GM23338 (cell line): ENCODE results near the gene FBXL17. TPM values are rescaled to one million over a fixed set of nuclear protein-coding genes. Genes with fewer than 3 reads are reported as not detected.

Source experiments
- ATAC-seq: fragments of 200-7000 bp; cut with Tn5 transposase; 3 replicates; pipeline ENCODE4 v1.9.1; 2020
- DNase-seq: peaks from one replicate; pipeline ENCODE4 v3.0.0-alpha.2; 2015; ENCODE audit warnings: low spot score
- H2AFZ ChIP-seq: fragments of 200-600 bp; sonication (generic); 2 replicates; pipeline ENCODE4 v1.8.0; 2016; ENCODE audit warnings: antibody characterized with exemption, mild to moderate bottlenecking, moderate library complexity
- H3F3A ChIP-seq: fragments of 200-600 bp; sonication (generic); replicated peaks from 2 replicates; pipeline ENCODE4 v1.8.0; 2017; ENCODE audit warnings: antibody characterized with exemption, mixed run types, low read depth
- H3K27ac ChIP-seq: fragments of 200-600 bp; sonication (generic); 2 replicates; pipeline ENCODE4 v1.6.1; 2016; ENCODE audit warnings: low read depth
- H3K27me3 ChIP-seq: fragments of 200-600 bp; sonication (generic); 2 replicates; pipeline ENCODE4 v1.8.0; 2016; ENCODE audit warnings: mild to moderate bottlenecking, mixed run types, moderate library complexity; ENCODE audit not compliant: insufficient read depth
- H3K36me3 ChIP-seq: fragments of 200-600 bp; sonication (generic); 2 replicates; pipeline ENCODE4 v1.8.0; 2016; ENCODE audit warnings: mild to moderate bottlenecking; ENCODE audit not compliant: insufficient read depth
- H3K4me1 ChIP-seq: fragments of 200-600 bp; sonication (generic); 2 replicates; pipeline ENCODE4 v1.8.0; 2016; ENCODE audit warnings: mild to moderate bottlenecking, moderate library complexity; ENCODE audit not compliant: insufficient read depth
- H3K4me2 ChIP-seq: fragments of 200-600 bp; sonication (generic); 2 replicates; pipeline ENCODE4 v1.7.1; 2017; ENCODE audit warnings: mixed run types
- H3K4me3 ChIP-seq: fragments of 200-600 bp; sonication (generic); 2 replicates; pipeline ENCODE4 v1.6.1; 2016; ENCODE audit warnings: mixed run types
- H3K79me2 ChIP-seq: fragments of 200-600 bp; sonication (generic); replicated peaks from 2 replicates; pipeline ENCODE4 v1.8.0; 2017; ENCODE audit warnings: mild to moderate bottlenecking; ENCODE audit not compliant: insufficient read depth
- H3K9me2 ChIP-seq: fragments of 200-600 bp; sonication (generic); 2 replicates; pipeline ENCODE4 v1.8.0; 2017; ENCODE audit not compliant: insufficient read depth
- H4K20me1 ChIP-seq: fragments of 200-600 bp; sonication (generic); replicated peaks from 2 replicates; pipeline ENCODE4 v1.8.0; 2017; ENCODE audit warnings: mild to moderate bottlenecking; ENCODE audit not compliant: insufficient read depth
- H3K27ac Mint-ChIP-seq: 2 replicates; pipeline ENCODE4 v1.8.0; 2020; ENCODE audit warnings: inconsistent platforms, mild to moderate bottlenecking, moderate library complexity, mixed read lengths
- H3K27me3 Mint-ChIP-seq: 3 replicates; pipeline ENCODE4 v1.8.0; 2022; ENCODE audit warnings: low read depth, mild to moderate bottlenecking, moderate library complexity, mixed read lengths, inconsistent platforms; ENCODE audit not compliant: insufficient read depth, poor library complexity
- H3K36me3 Mint-ChIP-seq: 3 replicates; pipeline ENCODE4 v1.8.0; 2021; ENCODE audit warnings: low read depth, mild to moderate bottlenecking, inconsistent platforms, moderate library complexity, mixed read lengths
- H3K4me1 Mint-ChIP-seq: 3 replicates; pipeline ENCODE4 v1.8.0; 2020; ENCODE audit warnings: mild to moderate bottlenecking, inconsistent platforms, mixed read lengths
- H3K4me3 Mint-ChIP-seq: 3 replicates; pipeline ENCODE4 v1.8.0; 2021; ENCODE audit warnings: moderate library complexity, mild to moderate bottlenecking, inconsistent platforms, mixed read lengths
- H3K9me3 Mint-ChIP-seq: 3 replicates; pipeline ENCODE4 v1.8.0; 2020; ENCODE audit warnings: moderate library complexity, mild to moderate bottlenecking, inconsistent platforms, mixed read lengths
- CREB1 ChIP-seq: fragments of 250-450 bp; sonication (Bioruptor Pico); IDR thresholded peaks from 2 replicates; pipeline ENCODE4 v1.5.0; 2020; ENCODE audit warnings: low read depth, mild to moderate bottlenecking, moderate library complexity
- EZH2 ChIP-seq: fragments of 200-600 bp; sonication (generic); IDR thresholded peaks from one replicate; pipeline ENCODE4 v1.8.0; 2017; ENCODE audit warnings: antibody characterized with exemption, mild to moderate bottlenecking, low read depth; ENCODE audit not compliant: unreplicated experiment
- EZH2phosphoT487 ChIP-seq: fragments of 200-600 bp; sonication (generic); IDR thresholded peaks from one replicate; pipeline ENCODE4 v1.8.1; 2018; ENCODE audit warnings: antibody characterized with exemption; ENCODE audit not compliant: unreplicated experiment
- JUNB ChIP-seq: IDR thresholded peaks from one replicate; pipeline ENCODE4 v1.6.1; 2016; ENCODE audit warnings: antibody characterized with exemption; ENCODE audit not compliant: unreplicated experiment
- NANOG ChIP-seq: IDR thresholded peaks from 2 replicates; pipeline ENCODE4 v1.6.1; 2016; ENCODE audit warnings: antibody characterized with exemption, borderline replicate concordance
- POLR2AphosphoS5 ChIP-seq: IDR thresholded peaks from 2 replicates; pipeline ENCODE4 v1.6.1; 2016; ENCODE audit warnings: antibody characterized with exemption, low read depth
- STAT1 ChIP-seq: IDR thresholded peaks from one replicate; pipeline ENCODE4 v1.6.1; 2016; ENCODE audit warnings: antibody characterized with exemption; ENCODE audit not compliant: unreplicated experiment
- ZNF114 ChIP-seq: fragments of 250-450 bp; sonication (Bioruptor Pico); IDR thresholded peaks from 2 replicates; pipeline ENCODE4 v1.5.0; 2020; ENCODE audit warnings: mild to moderate bottlenecking, moderate library complexity
- polyA plus RNA-seq: library from polyadenylated mRNA; unstranded; fragments of >200 nt; fragmentation: Nextera tagmentation; extraction: Ambion mirVana; gene quantifications from 2 replicates; pipeline ENCODE4 v1.2.1, GENCODE V29; 2016
- total RNA-seq: library from RNA; depleted of rRNA; stranded (reverse); fragments of >200 nt; shearing (Covaris generic); gene quantifications from 2 replicates; pipeline ENCODE4 v1.2.3, GENCODE V29; 2014
- TF ChIP-seq, protein P1 (sequence below), 2 experiments: fragments of 200-600 bp in 1 of 2; sonication (generic) in 1 of 2; conservative IDR thresholded peaks; 2 replicates each; pipeline versions ENCODE4 v1.5.1 to v1.6.1; 2016 to 2017; ENCODE audit warnings: antibody characterized with exemption in 2 of 2, low read depth in 2 of 2, mild to moderate bottlenecking in 2 of 2, moderate library complexity in 1 of 2
- TF ChIP-seq, protein P2 (sequence below): IDR thresholded peaks from 2 replicates; pipeline ENCODE4 v1.6.1; 2016; ENCODE audit warnings: antibody characterized with exemption
- TF ChIP-seq, protein P3 (sequence below): IDR thresholded peaks from one replicate; pipeline ENCODE4 v1.6.1; 2018; ENCODE audit warnings: antibody characterized with exemption; ENCODE audit not compliant: unreplicated experiment
- TF ChIP-seq, protein P4 (sequence below): fragments of 250-450 bp; sonication (Bioruptor Pico); IDR thresholded peaks from 2 replicates; pipeline ENCODE4 v1.5.0; 2020; ENCODE audit warnings: mild to moderate bottlenecking, moderate library complexity

FBXL17 gene
- total and polyA plus RNA-seq, 2 experiments from 2014 or later, result 2.0 to 2.7 TPM

DNA sequence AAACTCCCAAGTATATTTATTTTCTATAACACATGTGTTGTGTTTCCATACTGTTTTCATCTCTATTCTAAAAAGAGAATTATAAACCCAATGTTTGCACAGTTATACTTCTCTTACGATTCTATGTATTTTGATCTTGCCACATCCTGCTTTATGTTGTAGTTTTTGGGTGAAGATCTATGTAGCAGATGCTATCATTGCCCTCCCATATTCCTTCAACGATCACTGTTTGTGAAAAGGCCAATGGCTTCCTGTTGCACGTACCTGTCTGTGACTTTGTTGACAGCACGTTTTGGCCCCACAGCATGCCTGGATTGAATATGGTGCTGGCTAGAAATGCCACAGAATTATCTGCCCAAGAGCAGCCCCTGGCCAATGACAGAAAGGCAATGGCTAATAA, 456.7 kb downstream of the FBXL17 start (continued):
- TF ChIP-seq, protein P1, sequence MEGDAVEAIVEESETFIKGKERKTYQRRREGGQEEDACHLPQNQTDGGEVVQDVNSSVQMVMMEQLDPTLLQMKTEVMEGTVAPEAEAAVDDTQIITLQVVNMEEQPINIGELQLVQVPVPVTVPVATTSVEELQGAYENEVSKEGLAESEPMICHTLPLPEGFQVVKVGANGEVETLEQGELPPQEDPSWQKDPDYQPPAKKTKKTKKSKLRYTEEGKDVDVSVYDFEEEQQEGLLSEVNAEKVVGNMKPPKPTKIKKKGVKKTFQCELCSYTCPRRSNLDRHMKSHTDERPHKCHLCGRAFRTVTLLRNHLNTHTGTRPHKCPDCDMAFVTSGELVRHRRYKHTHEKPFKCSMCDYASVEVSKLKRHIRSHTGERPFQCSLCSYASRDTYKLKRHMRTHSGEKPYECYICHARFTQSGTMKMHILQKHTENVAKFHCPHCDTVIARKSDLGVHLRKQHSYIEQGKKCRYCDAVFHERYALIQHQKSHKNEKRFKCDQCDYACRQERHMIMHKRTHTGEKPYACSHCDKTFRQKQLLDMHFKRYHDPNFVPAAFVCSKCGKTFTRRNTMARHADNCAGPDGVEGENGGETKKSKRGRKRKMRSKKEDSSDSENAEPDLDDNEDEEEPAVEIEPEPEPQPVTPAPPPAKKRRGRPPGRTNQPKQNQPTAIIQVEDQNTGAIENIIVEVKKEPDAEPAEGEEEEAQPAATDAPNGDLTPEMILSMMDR (conservative IDR thresholded peaks at IDR 0.05; ENCODE audit: low read depth in 2 of 2), result no peak
- no peak for TF ChIP-seq STAT1
- no peak for TF ChIP-seq CREB1 (CRISPR knock-in tag)
- TF ChIP-seq, protein P2, sequence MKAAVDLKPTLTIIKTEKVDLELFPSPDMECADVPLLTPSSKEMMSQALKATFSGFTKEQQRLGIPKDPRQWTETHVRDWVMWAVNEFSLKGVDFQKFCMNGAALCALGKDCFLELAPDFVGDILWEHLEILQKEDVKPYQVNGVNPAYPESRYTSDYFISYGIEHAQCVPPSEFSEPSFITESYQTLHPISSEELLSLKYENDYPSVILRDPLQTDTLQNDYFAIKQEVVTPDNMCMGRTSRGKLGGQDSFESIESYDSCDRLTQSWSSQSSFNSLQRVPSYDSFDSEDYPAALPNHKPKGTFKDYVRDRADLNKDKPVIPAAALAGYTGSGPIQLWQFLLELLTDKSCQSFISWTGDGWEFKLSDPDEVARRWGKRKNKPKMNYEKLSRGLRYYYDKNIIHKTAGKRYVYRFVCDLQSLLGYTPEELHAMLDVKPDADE, result no peak

DNA sequence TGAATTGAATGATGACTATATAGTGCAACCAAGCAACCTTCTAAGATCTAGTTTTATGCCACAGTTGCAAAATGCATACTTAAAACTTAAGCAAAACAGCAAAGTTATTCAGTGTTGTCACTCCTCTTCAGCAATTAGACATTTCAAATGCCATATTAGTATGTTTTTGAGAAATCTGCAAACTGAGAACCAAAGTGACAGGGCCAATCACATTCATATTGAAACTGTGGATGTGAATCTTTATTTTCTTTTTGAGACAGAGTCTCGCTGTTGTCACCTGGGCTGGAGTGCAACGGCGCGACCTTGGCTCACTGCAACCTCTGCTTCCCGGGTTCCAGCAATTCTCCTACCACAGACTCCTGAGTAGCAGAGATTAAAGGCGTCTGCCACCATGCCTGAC, 461.9 kb downstream of the FBXL17 start:
- Histone ChIP-seq H3K79me2 (no peaks in the 10 kb centered on the region), H3K36me3 (no peaks in the 10 kb centered on the region), H3K27me3 (no peaks in the 10 kb centered on the region), H3K4me2 (no peak overlapping the region), H3K27ac (no peak overlapping the region), H3K4me3 (no peak overlapping the region), H3K9me2 (no peaks in the 10 kb centered on the region), H3F3A (no peaks in the 10 kb centered on the region), H3K4me1 (no peaks in the 10 kb centered on the region), H4K20me1 (no peaks in the 10 kb centered on the region), H2AFZ (no peak overlapping the region)
- peaks cover 7% of the 10 kb centered on the region; the same call in 2 of the 3 replicates for H3K4me1 Mint-ChIP-seq
- no peak overlapping the region for H3K27ac Mint-ChIP-seq
- no peak overlapping the region for H3K4me3 Mint-ChIP-seq
- ATAC-seq, result no peak
- H3K36me3 Mint-ChIP-seq, result no peaks in the 10 kb centered on the region
- no peaks in the 10 kb centered on the region for H3K9me3 Mint-ChIP-seq
- H3K27me3 Mint-ChIP-seq, result no peaks in the 10 kb centered on the region
- DNase-seq, result no peak
- TF ChIP-seq EZH2phosphoT487, result no peak
- TF ChIP-seq JUNB, result no peak
- TF ChIP-seq, protein P3, sequence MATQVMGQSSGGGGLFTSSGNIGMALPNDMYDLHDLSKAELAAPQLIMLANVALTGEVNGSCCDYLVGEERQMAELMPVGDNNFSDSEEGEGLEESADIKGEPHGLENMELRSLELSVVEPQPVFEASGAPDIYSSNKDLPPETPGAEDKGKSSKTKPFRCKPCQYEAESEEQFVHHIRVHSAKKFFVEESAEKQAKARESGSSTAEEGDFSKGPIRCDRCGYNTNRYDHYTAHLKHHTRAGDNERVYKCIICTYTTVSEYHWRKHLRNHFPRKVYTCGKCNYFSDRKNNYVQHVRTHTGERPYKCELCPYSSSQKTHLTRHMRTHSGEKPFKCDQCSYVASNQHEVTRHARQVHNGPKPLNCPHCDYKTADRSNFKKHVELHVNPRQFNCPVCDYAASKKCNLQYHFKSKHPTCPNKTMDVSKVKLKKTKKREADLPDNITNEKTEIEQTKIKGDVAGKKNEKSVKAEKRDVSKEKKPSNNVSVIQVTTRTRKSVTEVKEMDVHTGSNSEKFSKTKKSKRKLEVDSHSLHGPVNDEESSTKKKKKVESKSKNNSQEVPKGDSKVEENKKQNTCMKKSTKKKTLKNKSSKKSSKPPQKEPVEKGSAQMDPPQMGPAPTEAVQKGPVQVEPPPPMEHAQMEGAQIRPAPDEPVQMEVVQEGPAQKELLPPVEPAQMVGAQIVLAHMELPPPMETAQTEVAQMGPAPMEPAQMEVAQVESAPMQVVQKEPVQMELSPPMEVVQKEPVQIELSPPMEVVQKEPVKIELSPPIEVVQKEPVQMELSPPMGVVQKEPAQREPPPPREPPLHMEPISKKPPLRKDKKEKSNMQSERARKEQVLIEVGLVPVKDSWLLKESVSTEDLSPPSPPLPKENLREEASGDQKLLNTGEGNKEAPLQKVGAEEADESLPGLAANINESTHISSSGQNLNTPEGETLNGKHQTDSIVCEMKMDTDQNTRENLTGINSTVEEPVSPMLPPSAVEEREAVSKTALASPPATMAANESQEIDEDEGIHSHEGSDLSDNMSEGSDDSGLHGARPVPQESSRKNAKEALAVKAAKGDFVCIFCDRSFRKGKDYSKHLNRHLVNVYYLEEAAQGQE, result no peak
- TF ChIP-seq, protein P4, sequence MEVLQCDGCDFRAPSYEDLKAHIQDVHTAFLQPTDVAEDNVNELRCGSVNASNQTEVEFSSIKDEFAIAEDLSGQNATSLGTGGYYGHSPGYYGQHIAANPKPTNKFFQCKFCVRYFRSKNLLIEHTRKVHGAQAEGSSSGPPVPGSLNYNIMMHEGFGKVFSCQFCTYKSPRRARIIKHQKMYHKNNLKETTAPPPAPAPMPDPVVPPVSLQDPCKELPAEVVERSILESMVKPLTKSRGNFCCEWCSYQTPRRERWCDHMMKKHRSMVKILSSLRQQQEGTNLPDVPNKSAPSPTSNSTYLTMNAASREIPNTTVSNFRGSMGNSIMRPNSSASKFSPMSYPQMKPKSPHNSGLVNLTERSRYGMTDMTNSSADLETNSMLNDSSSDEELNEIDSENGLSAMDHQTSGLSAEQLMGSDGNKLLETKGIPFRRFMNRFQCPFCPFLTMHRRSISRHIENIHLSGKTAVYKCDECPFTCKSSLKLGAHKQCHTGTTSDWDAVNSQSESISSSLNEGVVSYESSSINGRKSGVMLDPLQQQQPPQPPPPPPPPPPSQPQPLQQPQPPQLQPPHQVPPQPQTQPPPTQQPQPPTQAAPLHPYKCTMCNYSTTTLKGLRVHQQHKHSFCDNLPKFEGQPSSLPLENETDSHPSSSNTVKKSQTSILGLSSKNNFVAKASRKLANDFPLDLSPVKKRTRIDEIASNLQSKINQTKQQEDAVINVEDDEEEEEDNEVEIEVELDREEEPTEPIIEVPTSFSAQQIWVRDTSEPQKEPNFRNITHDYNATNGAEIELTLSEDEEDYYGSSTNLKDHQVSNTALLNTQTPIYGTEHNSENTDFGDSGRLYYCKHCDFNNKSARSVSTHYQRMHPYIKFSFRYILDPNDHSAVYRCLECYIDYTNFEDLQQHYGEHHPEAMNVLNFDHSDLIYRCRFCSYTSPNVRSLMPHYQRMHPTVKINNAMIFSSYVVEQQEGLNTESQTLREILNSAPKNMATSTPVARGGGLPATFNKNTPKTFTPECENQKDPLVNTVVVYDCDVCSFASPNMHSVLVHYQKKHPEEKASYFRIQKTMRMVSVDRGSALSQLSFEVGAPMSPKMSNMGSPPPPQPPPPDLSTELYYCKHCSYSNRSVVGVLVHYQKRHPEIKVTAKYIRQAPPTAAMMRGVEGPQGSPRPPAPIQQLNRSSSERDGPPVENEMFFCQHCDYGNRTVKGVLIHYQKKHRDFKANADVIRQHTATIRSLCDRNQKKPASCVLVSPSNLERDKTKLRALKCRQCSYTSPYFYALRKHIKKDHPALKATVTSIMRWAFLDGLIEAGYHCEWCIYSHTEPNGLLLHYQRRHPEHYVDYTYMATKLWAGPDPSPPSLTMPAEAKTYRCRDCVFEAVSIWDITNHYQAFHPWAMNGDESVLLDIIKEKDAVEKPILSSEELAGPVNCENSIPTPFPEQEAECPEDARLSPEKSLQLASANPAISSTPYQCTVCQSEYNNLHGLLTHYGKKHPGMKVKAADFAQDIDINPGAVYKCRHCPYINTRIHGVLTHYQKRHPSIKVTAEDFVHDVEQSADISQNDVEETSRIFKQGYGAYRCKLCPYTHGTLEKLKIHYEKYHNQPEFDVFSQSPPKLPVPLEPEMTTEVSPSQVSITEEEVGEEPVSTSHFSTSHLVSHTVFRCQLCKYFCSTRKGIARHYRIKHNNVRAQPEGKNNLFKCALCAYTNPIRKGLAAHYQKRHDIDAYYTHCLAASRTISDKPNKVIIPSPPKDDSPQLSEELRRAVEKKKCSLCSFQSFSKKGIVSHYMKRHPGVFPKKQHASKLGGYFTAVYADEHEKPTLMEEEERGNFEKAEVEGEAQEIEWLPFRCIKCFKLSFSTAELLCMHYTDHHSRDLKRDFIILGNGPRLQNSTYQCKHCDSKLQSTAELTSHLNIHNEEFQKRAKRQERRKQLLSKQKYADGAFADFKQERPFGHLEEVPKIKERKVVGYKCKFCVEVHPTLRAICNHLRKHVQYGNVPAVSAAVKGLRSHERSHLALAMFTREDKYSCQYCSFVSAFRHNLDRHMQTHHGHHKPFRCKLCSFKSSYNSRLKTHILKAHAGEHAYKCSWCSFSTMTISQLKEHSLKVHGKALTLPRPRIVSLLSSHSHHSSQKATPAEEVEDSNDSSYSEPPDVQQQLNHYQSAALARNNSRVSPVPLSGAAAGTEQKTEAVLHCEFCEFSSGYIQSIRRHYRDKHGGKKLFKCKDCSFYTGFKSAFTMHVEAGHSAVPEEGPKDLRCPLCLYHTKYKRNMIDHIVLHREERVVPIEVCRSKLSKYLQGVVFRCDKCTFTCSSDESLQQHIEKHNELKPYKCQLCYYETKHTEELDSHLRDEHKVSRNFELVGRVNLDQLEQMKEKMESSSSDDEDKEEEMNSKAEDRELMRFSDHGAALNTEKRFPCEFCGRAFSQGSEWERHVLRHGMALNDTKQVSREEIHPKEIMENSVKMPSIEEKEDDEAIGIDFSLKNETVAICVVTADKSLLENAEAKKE, result no peak
- TF ChIP-seq, protein P2, result no peak
- TF ChIP-seq STAT1, result no peak
- no peak for TF ChIP-seq POLR2AphosphoS5
- no peak for TF ChIP-seq NANOG
- TF ChIP-seq CREB1 (CRISPR knock-in tag), result no peak
- TF ChIP-seq ZNF114, result no peak
- no peak for TF ChIP-seq EZH2
